ENCODE data around the gene CYP2F1. TPM values are rescaled to one million over a fixed set of nuclear protein-coding genes. Genes with fewer than 3 reads are reported as not detected.
"Not testable (repeated sequence)": the region's sequence is repeated elsewhere in the genome, so short reads cannot be mapped to it uniquely, and the experiment has no call there.

Gene CYP2F1
- total RNA-seq = not detected
- long read RNA-seq = 0 reads

- ATAC-seq = no peak
- intact Hi-C loops (cut with DNase I) = no loop called here
These were observed at the start of gene CYP2F1 for GRCh38 chr19:41114132-41114531. TSS of gene CYP2F1 (plus strand) at chr19:41114432. CDS start at chr19:41116189, 1,757 bp downstream.

GRCh38 chr19:41064974-41065569 is 49.2 kb upstream of the CYP2F1 start:
- ATAC-seq (peak in 1 of 2 donors; percentile 53), DNase-seq (no peak)
- intact Hi-C loops (cut with DNase I) = no loop called here

More at GRCh38 chr19:41114132-41114531, at the start of gene CYP2F1:
- DNase-seq = no peak

- DNase-seq (no peak), ATAC-seq (no peak)
- intact Hi-C loops (cut with DNase I) = no loop called here
These were observed 37.9 kb upstream of the CYP2F1 start for GRCh38 chr19:41076286-41076685.

GRCh38 chr19:41083516-41083915 is 30.7 kb upstream of the CYP2F1 start:
- intact Hi-C loops (cut with DNase I) = no loop called here
- peak in 1 of 2 donors; percentile 67 for ATAC-seq
- DNase-seq = no peak

GRCh38 chr19:41085748-41086415 is 28.4 kb upstream of the CYP2F1 start:
- intact Hi-C loops (cut with DNase I) = no loop called here
- DNase-seq (no peak), ATAC-seq (no peak)

- no peak for ATAC-seq
These were observed 26.1 kb upstream of the CYP2F1 start, which contains the start of gene CYP2A13 for GRCh38 chr19:41088151-41088550. TSS of gene CYP2A13 (plus strand) at chr19:41088451. CDS start at chr19:41088472, 21 bp downstream.

GRCh38 chr19:41089959-41090358 is 24.3 kb upstream of the CYP2F1 start:
- intact Hi-C loops (cut with DNase I) = no loop called here

More at GRCh38 chr19:41088151-41088550, 26.1 kb upstream of the CYP2F1 start, which contains the start of gene CYP2A13:
- intact Hi-C loops (cut with DNase I) = no loop called here
- DNase-seq = no peak

GRCh38 chr19:41095703-41096102 is 18.5 kb upstream of the CYP2F1 start:
- ATAC-seq = no peak
- intact Hi-C loops (cut with DNase I) = no loop called here

More at GRCh38 chr19:41089959-41090358, 24.3 kb upstream of the CYP2F1 start:
- no peak for ATAC-seq
- DNase-seq = no peak

GRCh38 chr19:41096353-41096752 is 17.9 kb upstream of the CYP2F1 start:
- ATAC-seq (no peak), DNase-seq (no peak)
- intact Hi-C loops (cut with DNase I) = no loop called here

More at GRCh38 chr19:41095703-41096102, 18.5 kb upstream of the CYP2F1 start:
- no peak for DNase-seq

GRCh38 chr19:41097302-41097701 is 16.9 kb upstream of the CYP2F1 start:
- intact Hi-C loops (cut with DNase I) = no loop called here
- DNase-seq (no peak), ATAC-seq (no peak)

GRCh38 chr19:41098762-41099161 is 15.5 kb upstream of the CYP2F1 start:
- ATAC-seq = no peak
- intact Hi-C loops (cut with DNase I) = no loop called here
- no peak for DNase-seq

- ATAC-seq; intact Hi-C loops (cut with DNase I): not testable (repeated sequence)
These were observed 12.0 kb upstream of the CYP2F1 start for GRCh38 chr19:41102210-41102609.

GRCh38 chr19:41106177-41106576 is 8.1 kb upstream of the CYP2F1 start:
- ATAC-seq (no peak), DNase-seq (no peak)
- intact Hi-C loops (cut with DNase I) = no loop called here

More at GRCh38 chr19:41102210-41102609, 12.0 kb upstream of the CYP2F1 start:
- not testable (repeated sequence) for DNase-seq

GRCh38 chr19:41111296-41111695 is 2.9 kb upstream of the CYP2F1 start:
- DNase-seq (no peak), ATAC-seq (no peak)
- intact Hi-C loops (cut with DNase I) = no loop called here

- DNase-seq = no peak
- intact Hi-C loops (cut with DNase I) = no loop called here
- ATAC-seq = no peak
These were observed 2.4 kb upstream of the CYP2F1 start for GRCh38 chr19:41111750-41112295.

GRCh38 chr19:41112728-41113290 is 1.4 kb upstream of the CYP2F1 start:
- intact Hi-C loops (cut with DNase I) = no loop called here
- DNase-seq (no peak), ATAC-seq (no peak)

- intact Hi-C loops (cut with DNase I) = no loop called here
- DNase-seq = no peak
- no peak for ATAC-seq
These were observed 2.0 kb downstream of the CYP2F1 start for GRCh38 chr19:41116261-41116660.

GRCh38 chr19:41120929-41121911 is 7.0 kb downstream of the CYP2F1 start:
- DNase-seq; intact Hi-C loops (cut with DNase I): not testable (repeated sequence)
- ATAC-seq = peak; percentile 29 to 30

GRCh38 chr19:41122846-41123245 is 8.6 kb downstream of the CYP2F1 start:
- intact Hi-C loops (cut with DNase I); DNase-seq; ATAC-seq: not testable (repeated sequence)
